SKM-1 (cell line): ENCODE results near the gene RFPL1.

Source experiments
- DNase-seq: peaks from one replicate; lab custom pipeline; 2025; ENCODE audit not compliant: unreplicated experiment; lab: John Stamatoyannopoulos, UW

The RFPL1 gene

DNA sequence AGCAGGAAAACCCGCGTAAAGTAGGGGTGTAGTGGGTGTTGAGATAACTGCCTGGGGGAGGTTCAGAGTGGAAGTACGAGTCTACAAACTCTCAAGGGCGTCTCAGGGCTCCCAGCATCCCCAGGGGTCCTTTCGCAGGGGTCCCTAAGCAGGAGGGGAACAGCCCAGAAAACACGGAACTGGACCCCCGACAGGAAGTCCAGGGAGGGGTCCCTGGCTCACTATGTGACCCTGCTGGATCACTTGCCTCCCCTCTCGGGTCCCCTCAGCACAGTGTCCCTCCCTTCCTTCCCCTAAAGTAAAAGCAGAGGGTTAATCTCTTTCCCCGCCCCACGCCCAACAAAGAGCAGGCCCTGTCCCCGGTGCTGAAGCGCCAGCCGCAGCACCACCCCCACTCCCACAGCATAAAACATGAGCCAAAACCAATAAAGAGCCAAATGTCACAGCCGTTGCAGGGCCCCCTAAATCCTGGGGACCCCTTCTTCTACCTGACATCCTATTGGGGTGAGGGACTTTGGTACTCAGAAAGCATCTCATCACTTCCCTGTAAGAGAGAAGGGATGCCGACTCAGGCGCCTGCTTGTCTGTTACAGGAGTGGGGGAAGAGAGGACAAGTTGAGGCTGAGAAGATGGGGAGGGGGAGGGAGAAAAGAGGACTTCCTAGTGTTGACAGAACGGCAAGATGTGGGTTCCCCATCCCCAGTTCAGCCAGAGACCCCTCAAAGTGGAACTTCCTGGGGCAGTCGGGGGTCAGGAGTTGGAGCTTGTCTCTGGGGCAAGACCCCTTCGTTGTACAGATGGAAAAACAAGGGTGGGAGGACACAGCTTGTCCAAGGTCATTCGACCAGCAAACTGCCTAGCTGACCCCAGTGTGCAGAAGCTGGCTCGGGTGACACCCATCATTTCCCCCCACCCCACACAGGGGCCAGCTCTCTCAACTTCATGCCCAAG lies 40.2 kb downstream of the RFPL1 start:
- no peak for DNase-seq

GRCh38 chr22:29479417-29480261 lies 41.3 kb downstream of the RFPL1 start, which contains the start of gene NEFH:
Gene NEFH, plus strand, starts transcription at chr22:29480218. Its CDS starts 45 bp downstream, at chr22:29480263.
- no peak for DNase-seq

GRCh38 chr22:29480262-29480511 lies 41.8 kb downstream of the RFPL1 start:
- DNase-seq: no peak

GRCh38 chr22:29480512-29481264 lies 42.3 kb downstream of the RFPL1 start:
- DNase-seq: no peak

DNA sequence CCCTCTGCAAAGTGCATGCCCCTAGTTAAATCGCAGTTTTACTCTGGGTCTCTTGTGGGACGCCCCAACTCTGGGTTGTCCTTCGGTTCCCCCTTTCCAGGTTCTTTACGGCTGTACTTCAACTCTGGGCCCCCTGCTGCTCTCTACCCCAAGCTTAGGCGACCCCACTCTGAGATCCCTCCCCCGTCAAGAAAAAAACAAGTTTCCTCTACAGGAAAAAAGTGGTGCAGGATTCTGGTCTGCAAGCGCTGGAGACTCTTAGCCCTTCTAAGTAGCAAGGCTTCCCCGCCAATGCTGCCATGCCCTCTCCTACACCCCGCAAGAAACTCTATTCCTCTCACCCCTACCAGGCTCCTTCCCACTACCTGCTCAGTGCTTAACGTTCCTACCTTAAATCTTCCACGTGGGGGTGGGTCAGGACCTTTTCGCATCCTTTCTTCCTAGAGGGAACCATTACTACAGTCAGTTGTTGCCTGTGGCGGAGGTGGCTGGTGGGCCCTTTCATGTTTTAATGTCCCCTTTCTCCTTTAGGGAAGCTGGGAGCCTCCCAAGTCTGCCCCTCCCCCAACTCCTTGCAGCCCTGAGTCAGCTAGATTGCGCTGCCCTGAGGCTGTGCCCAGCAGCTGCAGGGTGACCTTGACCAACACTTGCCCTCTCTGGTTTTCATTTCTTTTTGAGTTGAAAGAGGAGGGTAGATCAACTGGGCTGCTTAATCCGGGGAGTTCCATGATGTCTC lies 43.0 kb downstream of the RFPL1 start:
- no peak for DNase-seq

DNA sequence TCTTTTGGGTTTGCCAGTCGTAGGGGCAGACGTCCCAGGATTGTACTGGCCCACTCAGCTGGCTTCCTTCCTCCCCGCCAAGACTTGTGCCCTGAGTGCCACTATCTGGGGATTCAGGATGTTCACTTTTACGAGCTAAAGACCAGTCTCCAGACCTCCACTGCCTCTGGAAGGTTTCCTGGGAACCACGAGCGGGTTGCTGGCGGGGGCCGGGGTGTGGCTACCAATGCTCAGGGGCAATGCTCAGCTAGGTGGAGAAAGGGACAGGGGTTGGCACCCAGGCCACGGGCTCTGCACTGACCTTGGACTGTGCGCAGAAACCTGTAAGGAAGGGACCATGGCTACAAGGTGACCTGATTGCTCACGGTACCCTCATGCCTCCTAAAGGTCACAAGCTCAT lies 43.9 kb downstream of the RFPL1 start:
- DNase-seq: no peak

GRCh38 chr22:29482726-29483125 lies 44.3 kb downstream of the RFPL1 start:
- DNase-seq: no peak

DNA sequence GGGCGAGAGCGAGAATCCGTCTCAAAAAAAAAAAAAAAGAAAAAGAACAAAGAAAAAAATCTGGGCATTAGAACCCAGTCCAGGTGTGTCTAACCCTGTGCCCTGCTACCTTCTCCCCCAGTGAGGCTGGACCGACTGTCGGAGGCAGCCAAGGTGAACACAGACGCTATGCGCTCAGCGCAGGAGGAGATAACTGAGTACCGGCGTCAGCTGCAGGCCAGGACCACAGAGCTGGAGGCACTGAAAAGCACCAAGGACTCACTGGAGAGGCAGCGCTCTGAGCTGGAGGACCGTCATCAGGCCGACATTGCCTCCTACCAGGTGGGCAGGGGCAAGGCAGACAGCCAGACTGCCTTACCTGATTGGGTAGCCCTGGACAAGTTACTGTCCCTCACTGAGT lies 44.9 kb downstream of the RFPL1 start:
- DNase-seq: no peak

- no peak for DNase-seq
These were observed 46.3 kb downstream of the RFPL1 start for GRCh38 chr22:29484642-29485041.

GRCh38 chr22:29485448-29485847 lies 47.1 kb downstream of the RFPL1 start:
- DNase-seq: no peak

- DNase-seq: no peak
These were observed 49.1 kb downstream of the RFPL1 start for GRCh38 chr22:29487426-29487986.

- peak; percentile 76 for DNase-seq
These were observed 50.9 kb downstream of the RFPL1 start for GRCh38 chr22:29489127-29489780.

DNA sequence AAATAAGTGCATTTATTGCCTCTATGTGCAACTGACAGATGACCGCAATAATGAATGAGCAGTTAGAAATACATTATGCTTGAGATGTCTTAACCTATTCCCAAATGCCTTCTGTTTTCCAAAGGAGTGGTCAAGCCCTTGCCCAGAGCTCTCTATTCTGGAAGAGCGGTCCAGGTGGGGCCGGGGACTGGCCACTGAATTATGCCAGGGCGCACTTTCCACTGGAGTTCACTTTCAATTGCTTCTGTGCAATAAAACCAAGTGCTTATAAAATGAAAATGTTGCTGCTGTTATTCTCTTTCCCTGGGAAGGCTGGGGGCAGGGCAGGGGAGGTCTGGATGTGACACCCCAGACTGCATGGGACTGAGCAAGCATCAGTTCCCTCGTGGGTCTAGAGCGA lies 52.6 kb downstream of the RFPL1 start:
- no peak for DNase-seq
